Left lung (tissue), 14 donors: ENCODE data around the gene NINJ2. TPM values are rescaled to one million over a fixed set of nuclear protein-coding genes. Genes with fewer than 3 reads are reported as not detected.
"Not testable (repeated sequence)": the region's sequence is repeated elsewhere in the genome, so short reads cannot be mapped to it uniquely, and the experiment has no call there.

Experiments
- ATAC-seq: fragments of 200-7000 bp; cut with Tn5 transposase; one replicate; pipeline ENCODE4 v1.9.1; 2020; ENCODE audit warnings: moderate library complexity
- DNase-seq, 4 donors: peaks; one replicate each; pipeline ENCODE4 v3.0.0-alpha.2; 2013 to 2020
- H3K27ac ChIP-seq, 2 donors: fragments of 200-600 bp; sonication (generic) in 1 of 2; one replicate each; pipeline versions ENCODE4 v1.5.0 to v1.8.0; 2020 to 2021
- H3K27me3 ChIP-seq, 2 donors: fragments of 200-600 bp; sonication (generic) in 1 of 2; one replicate each; pipeline versions ENCODE4 v1.5.0 to v1.8.0; 2020 to 2021
- H3K36me3 ChIP-seq, 2 donors: fragments of 200-600 bp; sonication (generic) in 1 of 2; one replicate each; pipeline versions ENCODE4 v1.5.0 to v1.8.0; 2020 to 2021
- H3K4me1 ChIP-seq, 2 donors: fragments of 200-600 bp; one replicate each; pipeline ENCODE4 v1.8.0; 2021
- H3K4me3 ChIP-seq, 2 donors: fragments of 200-600 bp; sonication (generic) in 1 of 2; one replicate each; pipeline versions ENCODE4 v1.5.0 to v1.8.0; 2020 to 2021; ENCODE audit warnings: mild to moderate bottlenecking in 1 of 2
- H3K9me3 ChIP-seq, 2 donors: fragments of 200-600 bp; sonication (generic) in 1 of 2; one replicate each; pipeline versions ENCODE4 v1.5.0 to v1.8.0; 2020 to 2021
- intact Hi-C, 2 donors: fragments of 100-400 bp; cut with DNase I; formaldehyde crosslinking; loops; one replicate each; pipeline versions ENCODE4 v1.11.2 to v1.14.2; 2022
- long read RNA-seq, 12 donors: library from polyadenylated mRNA in 2 of 12; unstranded in 2 of 12; transcript quantifications; one replicate each; pipeline ENCODE4 v2.0.0 and lab custom pipeline, GENCODE V29; 2019 to 2026
- polyA plus RNA-seq, 6 donors: library from polyadenylated mRNA; unstranded; fragments of 120-200 nt; gene quantifications; one replicate each; pipeline ENCODE4 v1.2.1, GENCODE V29; 2013; ENCODE audit not compliant: insufficient read length in 6 of 6
- total RNA-seq, 2 donors: library from RNA; stranded (reverse); fragmentation: NEBNext Ultra II Directional; extraction: Animal tissue kit (Norgen Biotek cat#: 25700); gene quantifications; one replicate each; pipeline ENCODE4 v1.2.1, GENCODE V29; 2021
- TF ChIP-seq, protein P1 (sequence below), 2 donors: fragments of 200-600 bp; sonication (generic) in 1 of 2; IDR thresholded peaks; one replicate each; pipeline versions ENCODE4 v1.5.0 to v1.8.0; 2021; ENCODE audit warnings: antibody characterized with exemption in 2 of 2
- donor health status: DM: no; HTN: yes; CAD: no.
- donor health status: DM: no; HTN: no; CAD: no.

NINJ2 gene, protein sequence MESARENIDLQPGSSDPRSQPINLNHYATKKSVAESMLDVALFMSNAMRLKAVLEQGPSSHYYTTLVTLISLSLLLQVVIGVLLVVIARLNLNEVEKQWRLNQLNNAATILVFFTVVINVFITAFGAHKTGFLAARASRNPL
- total RNA-seq (10 to 100 TPM; 13.0 to 18.0 TPM), polyA plus RNA-seq (1 to 10 TPM; 1.2 to 5.0 (median 2.3) TPM)
- long read RNA-seq, donor 1, partial matches to known transcripts, result 0 of 4 reads
- long read RNA-seq, donor 1, other reads (novel, unspliced or antisense), result 0 of 4 reads
- long read RNA-seq, donor 2, partial matches to known transcripts, result 0 of 1 reads
- long read RNA-seq, donor 2, other reads (novel, unspliced or antisense), result 0 of 1 reads
- long read RNA-seq, donor 3, partial matches to known transcripts, result 0 of 2 reads
- long read RNA-seq, donor 3, other reads (novel, unspliced or antisense), result 0 of 2 reads
- long read RNA-seq, donor 4, transcript NINJ2-205 (4 exons, 670 nt), result major isoform, 10 of 16 reads
- long read RNA-seq, donor 4, partial matches to known transcripts, result 0 of 16 reads
- long read RNA-seq, donor 4, other reads (novel, unspliced or antisense), result 4 of 16 reads
- long read RNA-seq, donor 5, partial matches to known transcripts, result 0 of 5 reads
- long read RNA-seq, donor 5, other reads (novel, unspliced or antisense), result 5 of 5 reads
- long read RNA-seq, donor 6, result 0 reads
- long read RNA-seq, donor 7, result 0 reads
- long read RNA-seq, donor 8, partial matches to known transcripts, result 0 of 2 reads
- long read RNA-seq, donor 8, other reads (novel, unspliced or antisense), result 0 of 2 reads
- long read RNA-seq, donor 9, result 0 reads
- long read RNA-seq, donor 10, transcript NINJ2-202 (4 exons, 793 nt), result minor isoform, 7 of 18 reads
- long read RNA-seq, donor 10, transcript NINJ2-205 (4 exons, 670 nt), result major isoform, 10 of 18 reads
- long read RNA-seq, donor 10, partial matches to known transcripts, result 0 of 18 reads
- long read RNA-seq, donor 10, other reads (novel, unspliced or antisense), result 0 of 18 reads
- long read RNA-seq, donor 11, partial matches to known transcripts, result 0 of 4 reads
- long read RNA-seq, donor 11, other reads (novel, unspliced or antisense), result 0 of 4 reads
- long read RNA-seq, donor 12, result 0 reads

DNA sequence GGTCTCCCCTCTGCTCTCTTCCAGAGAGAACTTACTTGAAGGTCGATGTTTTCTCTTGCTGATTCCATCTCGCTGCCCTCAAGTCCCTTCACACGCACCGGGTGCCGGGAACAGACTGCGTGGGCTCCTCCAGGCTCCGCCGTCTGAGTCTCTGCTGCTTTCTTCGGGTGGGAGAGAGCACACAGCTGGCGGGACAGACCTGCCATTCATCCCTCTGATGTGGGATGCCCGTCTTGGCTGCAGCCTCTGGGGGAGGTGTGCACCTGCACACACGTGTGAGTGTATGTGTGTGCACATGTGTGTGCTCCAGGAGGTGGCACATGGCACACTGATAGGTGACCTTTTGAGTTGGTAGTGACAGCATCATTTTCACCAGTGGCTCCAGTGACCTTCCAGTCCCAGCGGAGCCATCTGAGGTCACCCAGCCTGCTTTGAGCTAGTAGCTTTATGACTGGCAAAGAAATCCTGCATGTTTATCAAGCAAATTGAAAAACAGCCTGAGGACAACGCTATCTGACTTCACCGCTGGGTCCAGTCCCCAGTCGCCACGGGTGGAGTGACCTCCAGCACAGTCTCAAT, at the start of gene NINJ2:
NINJ2 (minus strand) TSS at position 153 of the 579 bp plus-strand sequence; CDS start at position 68, 85 bp downstream.
- Histone ChIP-seq H3K4me1 (peaks cover 5 to 53% of the 10 kb centered on the region in 2 donors), H3K27me3 (no peaks in the 10 kb centered on the region), H3K36me3 (no peaks in the 10 kb centered on the region), H3K4me3 (no peak within 1 kb of the TSS), H3K27ac (peak within 1 kb of the TSS in 1 of 2 donors; percentile 76), H3K9me3 (no peaks in the 10 kb centered on the region)
- DNase-seq (no peak), ATAC-seq (peak; percentile 9)
- intact Hi-C loops, result no loop called here
- TF ChIP-seq, protein P1, sequence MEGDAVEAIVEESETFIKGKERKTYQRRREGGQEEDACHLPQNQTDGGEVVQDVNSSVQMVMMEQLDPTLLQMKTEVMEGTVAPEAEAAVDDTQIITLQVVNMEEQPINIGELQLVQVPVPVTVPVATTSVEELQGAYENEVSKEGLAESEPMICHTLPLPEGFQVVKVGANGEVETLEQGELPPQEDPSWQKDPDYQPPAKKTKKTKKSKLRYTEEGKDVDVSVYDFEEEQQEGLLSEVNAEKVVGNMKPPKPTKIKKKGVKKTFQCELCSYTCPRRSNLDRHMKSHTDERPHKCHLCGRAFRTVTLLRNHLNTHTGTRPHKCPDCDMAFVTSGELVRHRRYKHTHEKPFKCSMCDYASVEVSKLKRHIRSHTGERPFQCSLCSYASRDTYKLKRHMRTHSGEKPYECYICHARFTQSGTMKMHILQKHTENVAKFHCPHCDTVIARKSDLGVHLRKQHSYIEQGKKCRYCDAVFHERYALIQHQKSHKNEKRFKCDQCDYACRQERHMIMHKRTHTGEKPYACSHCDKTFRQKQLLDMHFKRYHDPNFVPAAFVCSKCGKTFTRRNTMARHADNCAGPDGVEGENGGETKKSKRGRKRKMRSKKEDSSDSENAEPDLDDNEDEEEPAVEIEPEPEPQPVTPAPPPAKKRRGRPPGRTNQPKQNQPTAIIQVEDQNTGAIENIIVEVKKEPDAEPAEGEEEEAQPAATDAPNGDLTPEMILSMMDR (IDR thresholded peaks at IDR 0.05), result no peak

DNA sequence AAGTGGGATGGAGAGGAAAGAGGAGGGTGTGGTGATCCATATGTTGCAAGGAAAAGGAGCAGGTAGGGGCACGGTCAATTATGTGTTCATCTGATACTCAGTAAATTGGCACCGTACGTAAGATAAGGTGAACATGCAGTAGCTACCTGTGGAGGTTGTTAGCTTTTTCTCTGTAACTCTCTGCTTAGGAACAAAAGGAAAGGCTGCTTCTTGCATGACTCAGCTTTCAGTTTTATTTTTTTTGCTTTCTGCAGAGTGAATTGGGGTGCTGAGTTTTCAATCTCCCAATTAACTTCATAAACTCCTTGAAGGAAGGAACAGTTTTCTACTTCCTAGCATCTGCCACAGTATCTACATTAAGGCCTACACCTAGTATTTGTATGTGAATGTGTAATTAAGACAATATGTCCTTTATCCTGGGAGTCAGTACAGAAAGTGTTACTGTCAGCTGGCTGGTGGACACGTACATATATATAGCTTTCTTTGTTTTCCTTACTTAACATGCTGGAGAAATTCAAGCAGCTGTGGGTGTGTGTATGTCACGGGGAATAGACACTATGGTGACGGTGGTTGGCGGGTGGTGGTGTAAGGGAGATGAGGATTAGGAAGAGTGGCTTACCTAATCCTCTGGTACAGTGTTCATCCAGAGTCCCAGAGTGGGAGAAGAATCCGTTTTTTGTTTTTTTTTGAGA, 49.1 kb upstream of the NINJ2 start:
- H3K4me3 ChIP-seq, result no peak overlapping the region
- intact Hi-C loops, result no loop called here
- no peaks in the 10 kb centered on the region for H3K4me1 ChIP-seq
- no peaks in the 10 kb centered on the region for H3K9me3 ChIP-seq
- DNase-seq (no peak), ATAC-seq (no peak)
- TF ChIP-seq, protein P1 (IDR thresholded peaks at IDR 0.05), result no peak
- no peak overlapping the region for H3K27ac ChIP-seq
- no peaks in the 10 kb centered on the region for H3K27me3 ChIP-seq
- H3K36me3 ChIP-seq, result no peaks in the 10 kb centered on the region

DNA sequence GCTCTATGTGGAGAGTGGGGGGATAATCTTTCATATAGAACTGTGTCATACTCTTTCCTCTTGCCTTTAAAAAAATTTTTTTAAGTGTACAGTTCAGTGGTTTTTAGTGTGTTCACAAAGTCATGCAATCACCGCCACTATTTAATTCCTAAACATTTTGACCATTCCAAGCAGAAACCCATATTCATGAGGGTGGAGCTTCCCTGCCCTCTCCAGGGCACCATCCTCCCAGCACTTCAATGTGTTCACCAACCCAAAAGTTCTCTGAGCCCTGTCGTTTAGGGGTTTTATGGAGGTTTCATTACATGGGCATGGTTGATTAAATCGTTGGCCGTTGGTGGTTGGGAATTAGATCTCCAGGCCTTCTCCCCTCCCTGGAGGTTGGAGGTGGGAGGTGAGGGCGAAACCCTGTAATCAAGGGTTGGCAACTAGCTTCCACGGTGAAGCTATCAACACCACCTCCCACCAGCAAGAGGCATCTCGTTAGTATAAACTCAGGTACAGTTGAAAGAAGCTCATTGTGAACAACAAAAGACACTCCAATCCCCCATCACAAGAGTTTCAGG, 46.3 kb upstream of the NINJ2 start:
- no peak for ATAC-seq
- Histone ChIP-seq H3K9me3 (no peaks in the 10 kb centered on the region), H3K36me3 (no peaks in the 10 kb centered on the region), H3K4me1 (no peaks in the 10 kb centered on the region), H3K4me3 (no peak overlapping the region), H3K27me3 (no peaks in the 10 kb centered on the region), H3K27ac (no peak overlapping the region)
- TF ChIP-seq, protein P1 (IDR thresholded peaks at IDR 0.05), result no peak
- no peak for DNase-seq
- intact Hi-C loops, result no loop called here

DNA sequence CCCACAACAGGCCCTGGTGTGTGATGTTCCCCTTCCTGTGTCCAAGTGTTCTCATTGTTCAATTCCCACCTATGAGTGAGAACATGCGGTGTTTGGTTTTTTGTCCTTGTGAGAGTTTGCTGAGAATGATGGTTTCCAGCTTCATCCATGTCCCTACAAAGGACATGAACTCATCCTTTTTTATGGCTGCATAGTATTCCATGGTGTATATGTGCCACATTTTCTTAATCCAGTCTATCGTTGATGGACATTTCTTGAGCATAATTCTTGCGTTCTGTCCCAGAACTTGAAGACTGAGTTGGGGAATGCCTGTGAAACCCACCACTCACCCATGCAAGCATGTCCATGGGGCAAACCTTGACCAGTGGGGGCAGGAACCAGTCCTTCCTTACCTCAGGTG, 44.8 kb upstream of the NINJ2 start:
- intact Hi-C loops, H3K36me3 ChIP-seq, H3K9me3 ChIP-seq, H3K4me1 ChIP-seq, H3K4me3 ChIP-seq, H3K27me3 ChIP-seq, ATAC-seq, DNase-seq, H3K27ac ChIP-seq: not testable (repeated sequence)
